ENCODE results near the gene MYL4. TPM values are rescaled to one million over a fixed set of nuclear protein-coding genes. Genes with fewer than 3 reads are reported as not detected.

MYL4 gene
- total RNA-seq, 1 donor from 2014 or later: 809 TPM

DNA sequence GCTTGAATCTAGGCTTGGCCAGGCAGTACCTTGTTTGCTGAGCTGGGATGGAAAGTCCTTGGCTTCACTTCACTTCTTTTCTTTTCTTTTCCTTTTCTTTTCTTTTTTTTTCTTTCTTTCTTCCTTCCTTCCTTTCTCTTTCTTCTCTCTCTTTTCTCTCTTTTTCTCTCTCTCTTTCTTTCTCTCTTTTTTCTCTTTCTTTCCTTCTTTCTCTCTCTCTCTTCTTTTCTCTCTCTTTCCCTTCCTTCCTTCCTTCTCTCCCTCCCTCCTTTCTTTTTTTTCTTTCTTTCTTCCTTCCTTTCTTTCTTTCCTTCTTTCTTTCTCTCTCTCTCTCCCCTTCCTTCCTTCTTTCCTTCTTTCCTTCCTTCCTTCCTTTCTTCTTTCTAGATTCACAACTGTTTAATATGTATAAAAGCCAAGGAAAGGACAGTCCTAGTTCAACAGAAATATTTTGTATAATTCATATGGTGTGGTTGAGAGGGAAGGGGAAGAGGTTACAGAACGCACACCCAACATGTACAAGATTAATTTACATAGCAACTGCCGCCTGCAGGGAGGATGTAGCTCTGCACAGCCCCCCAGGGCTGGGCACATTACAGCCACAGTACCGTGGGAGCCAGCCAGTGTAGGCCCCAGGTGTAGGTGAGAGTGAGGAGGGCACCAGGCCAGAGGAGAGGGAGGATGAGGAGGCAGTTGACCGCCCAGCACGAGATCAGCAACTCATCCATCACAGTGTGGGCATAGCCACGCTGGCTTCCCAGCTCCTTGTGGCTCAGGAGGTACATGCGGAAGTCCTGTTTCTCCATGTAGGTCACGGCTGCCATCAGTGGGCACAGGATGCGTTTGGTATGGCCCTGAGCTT lies 34.8 kb downstream of the MYL4 start:
- H3K9me3 ChIP-seq (replicated peaks): no peaks in the 10 kb centered on the region
- H3K4me1 ChIP-seq: peaks cover 21% of the 10 kb centered on the region
- intact Hi-C loops (cut with micrococcal nuclease): no loop called here
- peak overlapping the region; percentile 1 for H3K27ac ChIP-seq (replicated peaks)
- H3K36me3 ChIP-seq: no peaks in the 10 kb centered on the region
- TF ChIP-seq CTCF (IDR thresholded peaks at IDR 0.05; ENCODE audit: borderline replicate concordance): no peak
- DNase-seq: no peak
- no peak overlapping the region for H3K4me3 ChIP-seq
- no peaks in the 10 kb centered on the region for H3K27me3 ChIP-seq (ENCODE audit: low read depth)

GRCh38 chr17:47244697-47245096 lies 35.5 kb downstream of the MYL4 start:
- intact Hi-C loops (cut with micrococcal nuclease): no loop called here

GRCh38 chr17:47246120-47246519 lies 37.0 kb downstream of the MYL4 start:
- Histone ChIP-seq H3K27me3 (ENCODE audit: low read depth) (no peaks in the 10 kb centered on the region), H3K4me3 (no peak overlapping the region), H3K9me3 (replicated peaks) (no peaks in the 10 kb centered on the region), H3K4me1 (no peaks in the 10 kb centered on the region), H3K36me3 (no peaks in the 10 kb centered on the region), H3K27ac (replicated peaks) (no peak overlapping the region)
- DNase-seq: no peak
- intact Hi-C loops (cut with micrococcal nuclease): no loop called here
- no peak for TF ChIP-seq CTCF (IDR thresholded peaks at IDR 0.05; ENCODE audit: borderline replicate concordance)

More at GRCh38 chr17:47244697-47245096, 35.5 kb downstream of the MYL4 start:
- H3K36me3 ChIP-seq: no peaks in the 10 kb centered on the region
- H3K4me3 ChIP-seq: no peak overlapping the region
- H3K27me3 ChIP-seq (ENCODE audit: low read depth): no peaks in the 10 kb centered on the region
- no peak for DNase-seq
- TF ChIP-seq CTCF (IDR thresholded peaks at IDR 0.05; ENCODE audit: borderline replicate concordance): no peak
- H3K4me1 ChIP-seq: peaks cover 14% of the 10 kb centered on the region
- H3K9me3 ChIP-seq (replicated peaks): no peaks in the 10 kb centered on the region
- peak overlapping the region; percentile 1 for H3K27ac ChIP-seq (replicated peaks)

DNA sequence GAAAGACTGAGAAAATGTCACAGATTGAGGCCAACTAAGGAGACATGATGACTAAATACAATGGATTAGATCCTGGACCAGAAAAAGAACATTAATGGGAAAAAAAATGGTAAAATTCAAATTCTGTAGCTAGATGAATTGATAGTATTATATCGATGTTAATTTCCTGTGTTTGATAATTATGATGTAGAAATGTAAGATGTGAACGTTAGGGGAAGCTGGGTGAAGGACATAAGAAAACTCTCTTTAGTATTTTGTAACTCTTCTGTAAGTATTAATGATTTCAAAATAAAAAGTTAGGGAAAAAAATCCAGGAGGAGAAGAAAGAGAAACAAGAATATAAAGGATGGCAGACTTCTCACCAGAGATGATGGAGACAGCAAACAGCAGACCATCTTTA lies 41.7 kb downstream of the MYL4 start:
- DNase-seq: no peak
- H3K4me3 ChIP-seq: no peak overlapping the region
- intact Hi-C loops (cut with micrococcal nuclease): no loop called here
- H3K9me3 ChIP-seq (replicated peaks): no peaks in the 10 kb centered on the region
- H3K27ac ChIP-seq (replicated peaks): no peak overlapping the region
- H3K27me3 ChIP-seq (ENCODE audit: low read depth): no peaks in the 10 kb centered on the region
- no peaks in the 10 kb centered on the region for H3K36me3 ChIP-seq
- peaks cover 36% of the 10 kb centered on the region for H3K4me1 ChIP-seq
- TF ChIP-seq CTCF (IDR thresholded peaks at IDR 0.05; ENCODE audit: borderline replicate concordance): no peak

- H3K27ac ChIP-seq (replicated peaks): no peak overlapping the region
- H3K36me3 ChIP-seq: no peaks in the 10 kb centered on the region
- H3K9me3 ChIP-seq (replicated peaks): no peaks in the 10 kb centered on the region
- DNase-seq: no peak
- intact Hi-C loops (cut with micrococcal nuclease): no loop called here
- no peak overlapping the region for H3K4me3 ChIP-seq
- peaks cover 36% of the 10 kb centered on the region for H3K4me1 ChIP-seq
- no peak for TF ChIP-seq CTCF (IDR thresholded peaks at IDR 0.05; ENCODE audit: borderline replicate concordance)
- no peaks in the 10 kb centered on the region for H3K27me3 ChIP-seq (ENCODE audit: low read depth)
These were observed 42.3 kb downstream of the MYL4 start for GRCh38 chr17:47251421-47251940.
